ENCODE data around the gene MRAS.

GRCh38 chr3:138442433-138442832, 94.1 kb downstream of the MRAS start:
- TF ChIP-seq CTCF (IDR thresholded peaks at IDR 0.05): no peak
- TF ChIP-seq POLR2A (IDR thresholded peaks at IDR 0.05): no peak
